ENCODE results near the gene EXOC3.

DNA sequence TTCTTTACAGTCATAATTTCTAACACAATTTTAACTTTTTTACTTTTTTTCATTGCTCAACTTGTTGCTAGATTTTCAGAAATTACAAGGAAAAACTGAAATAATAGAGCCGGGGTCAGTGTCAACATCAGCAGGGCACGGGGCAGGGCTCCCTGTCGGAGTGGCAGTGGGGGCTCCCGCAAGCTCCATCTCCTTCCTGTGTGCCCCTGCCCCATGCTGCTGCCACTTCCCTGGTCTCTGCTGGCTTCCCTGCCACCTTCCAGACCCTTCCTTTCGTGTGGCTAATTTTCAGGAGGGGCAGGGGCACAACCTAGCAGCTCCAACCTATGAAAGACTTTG lies 1.0 kb upstream of the EXOC3 start:
- TF ChIP-seq, protein P1, sequence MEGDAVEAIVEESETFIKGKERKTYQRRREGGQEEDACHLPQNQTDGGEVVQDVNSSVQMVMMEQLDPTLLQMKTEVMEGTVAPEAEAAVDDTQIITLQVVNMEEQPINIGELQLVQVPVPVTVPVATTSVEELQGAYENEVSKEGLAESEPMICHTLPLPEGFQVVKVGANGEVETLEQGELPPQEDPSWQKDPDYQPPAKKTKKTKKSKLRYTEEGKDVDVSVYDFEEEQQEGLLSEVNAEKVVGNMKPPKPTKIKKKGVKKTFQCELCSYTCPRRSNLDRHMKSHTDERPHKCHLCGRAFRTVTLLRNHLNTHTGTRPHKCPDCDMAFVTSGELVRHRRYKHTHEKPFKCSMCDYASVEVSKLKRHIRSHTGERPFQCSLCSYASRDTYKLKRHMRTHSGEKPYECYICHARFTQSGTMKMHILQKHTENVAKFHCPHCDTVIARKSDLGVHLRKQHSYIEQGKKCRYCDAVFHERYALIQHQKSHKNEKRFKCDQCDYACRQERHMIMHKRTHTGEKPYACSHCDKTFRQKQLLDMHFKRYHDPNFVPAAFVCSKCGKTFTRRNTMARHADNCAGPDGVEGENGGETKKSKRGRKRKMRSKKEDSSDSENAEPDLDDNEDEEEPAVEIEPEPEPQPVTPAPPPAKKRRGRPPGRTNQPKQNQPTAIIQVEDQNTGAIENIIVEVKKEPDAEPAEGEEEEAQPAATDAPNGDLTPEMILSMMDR (IDR thresholded peaks at IDR 0.05): no peak
- TF ChIP-seq POLR2A (IDR thresholded peaks at IDR 0.05): no peak
